Measurements from ENCODE around the gene KRTAP22-1. TPM values are rescaled to one million over a fixed set of nuclear protein-coding genes. Genes with fewer than 3 reads are reported as not detected.

The KRTAP22-1 gene
- total and polyA plus RNA-seq, 2 of the 8 experiments (the other 6 are each of a cell fraction or from before 2014, with no cell fraction given), result not detected

- Histone ChIP-seq H3K79me2 (ENCODE audit: control insufficient read depth in 1 of 2, insufficient read depth in 2 of 2, low read length in 2 of 2) (no peaks in the 10 kb centered on the region), H3K4me3 (ENCODE audit: extremely low read depth in 1 of 4, insufficient read depth in 2 of 4, low read depth in 3 of 4, low read length in 4 of 4) (no peak overlapping the region), H4K8ac (ENCODE audit: extremely low read depth, insufficient read depth, low read length) (no peak overlapping the region), H3K27ac (ENCODE audit: low read depth, low read length) (no peak overlapping the region), H3K4ac (replicated peaks; ENCODE audit: insufficient read length, low read depth, low read length) (no peak overlapping the region), H4K20me1 (replicated peaks in 1 of 2; ENCODE audit: control insufficient read depth in 1 of 2, insufficient read depth in 2 of 2, low read length in 2 of 2) (no peaks in the 10 kb centered on the region), H3K36me3 (ENCODE audit: control insufficient read depth in 2 of 4, insufficient read depth in 4 of 4, low read length in 3 of 4) (no peaks in the 10 kb centered on the region), H2AFZ (ENCODE audit: low read length) (no peak overlapping the region), H3K9ac (replicated peaks in 1 of 4; ENCODE audit: extremely low read depth in 1 of 4, low read depth in 3 of 4, low read length in 3 of 4) (no peak overlapping the region), H2BK15ac (ENCODE audit: low read length) (no peak overlapping the region), H4K91ac (replicated peaks; ENCODE audit: insufficient read length, low read length) (no peak overlapping the region), H3K14ac (ENCODE audit: insufficient read length) (no peak overlapping the region), H3K27me3 (replicated peaks in 1 of 4; ENCODE audit: control insufficient read depth in 3 of 4, extremely low read depth in 1 of 4, insufficient read depth in 3 of 4, low read length in 3 of 4) (no peaks in the 10 kb centered on the region), H3K4me2 (ENCODE audit: insufficient read depth in 1 of 2, low read depth in 2 of 2, low read length in 2 of 2) (no peak overlapping the region), H2BK20ac (ENCODE audit: low read length) (no peak overlapping the region), H3K23ac (ENCODE audit: insufficient read length) (no peak overlapping the region), H3K23me2 (ENCODE audit: low read depth, low read length) (no peaks in the 10 kb centered on the region), H3K79me1 (ENCODE audit: low read depth, low read length) (no peaks in the 10 kb centered on the region), H4K5ac (ENCODE audit: insufficient read length, low read depth, low read length) (no peak overlapping the region), H3K4me1 (replicated peaks in 1 of 4; ENCODE audit: control insufficient read depth in 3 of 4, insufficient read depth in 4 of 4, low read length in 3 of 4) (no peaks in the 10 kb centered on the region), H2BK5ac (ENCODE audit: low read depth, low read length) (no peak overlapping the region), H3K56ac (replicated peaks; ENCODE audit: insufficient read length, low read depth, low read length) (no peak overlapping the region), H3K9me3 (ENCODE audit: insufficient read depth in 2 of 2, low read depth in 1 of 2, low read length in 1 of 2) (peaks cover 0 to 3% of the 10 kb centered on the region in 2 experiments; a peak in 1 of 4 replicates), H2BK12ac (ENCODE audit: low read depth, low read length) (no peak overlapping the region), H3K18ac (ENCODE audit: extremely low read depth, low read length) (no peak overlapping the region), H2AK5ac (ENCODE audit: low read depth, low read length) (no peak overlapping the region), H2BK120ac (replicated peaks; ENCODE audit: low read depth, low read length) (no peak overlapping the region)
- TF ChIP-seq CEBPB (IDR thresholded peaks at IDR 0.05; ENCODE audit: low read depth, low read length) (peak; percentile 51; the same call in 1 of the 2 replicates), ATF2 (IDR thresholded peaks at IDR 0.05; ENCODE audit: low read length) (no peak)
- POLR2A ChIA-PET (ENCODE audit: partially characterized antibody), result no interaction called here
- 95% methylated on average over 3 of the region's 3 CpGs; no CpG with 5 or more reads in 1 of the 2 experiments for WGBS, 2 experiments (ENCODE audit: extremely low coverage in 1 of 2, insufficient coverage in 1 of 2, insufficient read length in 1 of 2, insufficient replicate concordance in 2 of 2, low coverage in 1 of 2, low lambda C conversion rate in 2 of 2, missing lambda C conversion rate in 1 of 2)
- no peak for DNase-seq (ENCODE audit: low read depth in 1 of 2, low spot score in 2 of 2)
- CTCF ChIA-PET (ENCODE audit: partially characterized antibody), result no interaction called here
- no peak for FAIRE-seq
These were observed 37.8 kb downstream of the KRTAP22-1 start for GRCh38 chr21:30638686-30639085.

All from H1 (cell line).